Activated CD4-positive, CD25-positive, alpha-beta regulatory T cell treated with anti-CD3 and anti-CD28 coated beads, Interleukin-2, amount 50 U/mL, for 24 hours (primary cell): ENCODE measurements around the gene MICU1.
"Not testable (repeated sequence)": the region's sequence is repeated elsewhere in the genome, so short reads cannot be mapped to it uniquely, and the experiment has no call there.

Experiments
- ATAC-seq, 2 donors: fragments of 150-1000 bp; cut with Tn5 transposase; one replicate each; pipeline ENCODE4 v1.10.0; 2021; ENCODE audit warnings: mild to moderate bottlenecking in 1 of 2, moderate library complexity in 1 of 2

The MICU1 gene

GRCh38 chr10:72499701-72500100 is 126.2 kb downstream of the MICU1 start:
- ATAC-seq, result no peak

GRCh38 chr10:72490951-72491350 is 134.9 kb downstream of the MICU1 start:
- no peak for ATAC-seq

GRCh38 chr10:72487521-72487920 is 138.4 kb downstream of the MICU1 start:
- no peak for ATAC-seq

GRCh38 chr10:72487116-72487515 is 138.8 kb downstream of the MICU1 start:
- no peak for ATAC-seq

- no peak for ATAC-seq
Measured at GRCh38 chr10:72485701-72486100, 140.2 kb downstream of the MICU1 start.

- no peak for ATAC-seq
Measured at GRCh38 chr10:72484521-72484920, 141.4 kb downstream of the MICU1 start.

GRCh38 chr10:72483471-72483870 is 142.4 kb downstream of the MICU1 start:
- no peak for ATAC-seq

GRCh38 chr10:72480861-72481260 is 145.0 kb downstream of the MICU1 start:
- no peak for ATAC-seq

GRCh38 chr10:72477463-72477862 is 148.4 kb downstream of the MICU1 start:
- no peak for ATAC-seq

GRCh38 chr10:72472306-72472705 is 153.6 kb downstream of the MICU1 start:
- no peak for ATAC-seq

- ATAC-seq, result no peak
Measured at GRCh38 chr10:72470666-72471065, 155.2 kb downstream of the MICU1 start.

GRCh38 chr10:72467064-72467463 is 158.8 kb downstream of the MICU1 start:
- ATAC-seq, result not testable (repeated sequence)

GRCh38 chr10:72466018-72466417 is 159.9 kb downstream of the MICU1 start:
- no peak for ATAC-seq

- ATAC-seq, result no peak
Measured at GRCh38 chr10:72464438-72464837, 161.4 kb downstream of the MICU1 start.

- no peak for ATAC-seq
Measured at GRCh38 chr10:72462261-72462660, 163.6 kb downstream of the MICU1 start.

- no peak for ATAC-seq
Measured at GRCh38 chr10:72461085-72461484, 164.8 kb downstream of the MICU1 start.

GRCh38 chr10:72460284-72460876 is 165.5 kb downstream of the MICU1 start:
- ATAC-seq, result no peak

GRCh38 chr10:72459301-72459700 is 166.6 kb downstream of the MICU1 start:
- no peak for ATAC-seq

GRCh38 chr10:72455889-72456595 is 169.8 kb downstream of the MICU1 start:
- ATAC-seq, result no peak

- no peak for ATAC-seq
Measured at GRCh38 chr10:72449941-72450441, 175.9 kb downstream of the MICU1 start.

- ATAC-seq, result no peak
Measured at GRCh38 chr10:72445851-72446250, 180.0 kb downstream of the MICU1 start.

GRCh38 chr10:72442969-72443368 is 182.9 kb downstream of the MICU1 start:
- ATAC-seq, result not testable (repeated sequence)

- ATAC-seq, result no peak
Measured at GRCh38 chr10:72435570-72435969, 190.3 kb downstream of the MICU1 start.

GRCh38 chr10:72430936-72431335 is 194.9 kb downstream of the MICU1 start:
- ATAC-seq, result not testable (repeated sequence)
